HG02885 (cell line): ENCODE data around the gene SORBS1.

ENCODE experiments used
- ATAC-seq: cut with Tn5 transposase; IDR thresholded peaks from one replicate; pipeline ENCODE4 v1.9.1; 2021; ENCODE audit warnings: mild to moderate bottlenecking; ENCODE audit not compliant: unreplicated experiment, poor library complexity

SORBS1 gene

DNA sequence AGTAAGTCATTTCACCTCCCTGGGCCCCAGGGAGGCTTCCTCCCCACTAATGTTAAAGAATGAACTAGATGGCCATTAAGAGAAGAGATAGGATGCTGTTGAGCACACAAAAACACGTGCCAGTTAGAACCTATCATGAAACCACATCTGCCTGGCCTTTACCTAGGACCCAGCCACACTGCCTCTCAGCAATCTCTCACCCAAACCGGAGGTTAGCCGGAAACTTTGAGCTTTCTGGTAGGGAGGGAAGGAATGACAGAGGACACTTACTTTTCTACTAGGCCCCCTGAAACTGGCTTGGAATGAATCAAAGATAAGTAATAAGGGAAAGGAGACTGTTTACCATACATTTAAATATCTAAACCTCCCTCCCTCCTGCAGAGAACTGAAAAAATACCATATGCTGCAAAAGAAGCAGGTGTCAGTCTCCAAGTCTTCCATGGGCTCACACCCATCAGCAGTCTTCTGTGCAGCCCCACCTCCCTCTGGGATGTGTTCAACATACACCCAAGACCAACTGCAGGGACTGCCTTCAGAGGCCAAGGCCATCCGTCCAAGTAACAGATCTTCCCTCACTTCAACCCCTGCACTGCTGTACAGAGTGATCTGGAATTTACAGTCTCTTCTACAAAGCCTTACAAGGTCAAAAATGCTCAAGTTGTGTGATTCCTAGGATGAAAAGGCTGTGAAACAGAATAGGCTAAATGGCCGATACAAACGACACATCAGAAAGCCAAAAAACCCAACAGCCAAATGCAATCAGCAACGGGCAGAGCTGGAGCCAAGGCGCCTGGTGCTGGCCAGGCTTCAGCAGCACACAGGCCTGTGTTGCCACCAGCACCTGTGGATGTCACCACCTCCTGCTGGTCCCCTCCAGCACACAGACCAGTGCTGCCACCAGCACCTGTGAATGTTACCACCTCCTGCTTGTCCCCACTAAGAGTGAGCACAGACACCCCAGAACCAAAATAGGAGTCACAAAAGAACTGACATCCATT lies 42.4 kb downstream of the SORBS1 start:
- ATAC-seq = no peak

GRCh38 chr10:95517536-95518454 lies 43.4 kb downstream of the SORBS1 start:
- no peak for ATAC-seq

GRCh38 chr10:95516774-95517373 lies 44.3 kb downstream of the SORBS1 start:
- no peak for ATAC-seq

GRCh38 chr10:95513941-95514392 lies 47.2 kb downstream of the SORBS1 start:
- no peak for ATAC-seq

GRCh38 chr10:95513008-95513589 lies 48.1 kb downstream of the SORBS1 start:
- no peak for ATAC-seq

DNA sequence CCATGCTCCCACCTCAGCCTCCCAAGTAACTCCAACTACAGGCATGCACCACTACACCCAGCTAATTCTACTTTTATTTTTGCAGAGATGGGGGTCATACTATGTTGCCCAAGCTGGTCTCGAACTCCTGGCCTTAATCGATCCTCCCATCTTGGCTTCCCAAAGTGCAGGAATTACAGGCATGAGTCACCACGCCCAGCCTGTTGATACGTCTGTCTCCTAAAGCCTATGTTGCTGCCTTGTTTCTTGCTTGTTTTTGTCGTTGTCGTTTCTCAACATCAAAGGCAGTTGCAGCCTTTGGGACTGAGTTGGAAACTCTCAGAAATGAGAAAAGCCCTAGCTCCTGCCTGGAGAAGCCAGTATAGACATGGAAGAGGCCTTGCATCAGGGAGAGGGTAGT lies 49.9 kb downstream of the SORBS1 start:
- no peak for ATAC-seq

GRCh38 chr10:95509251-95509650 lies 51.9 kb downstream of the SORBS1 start:
- ATAC-seq = no peak

DNA sequence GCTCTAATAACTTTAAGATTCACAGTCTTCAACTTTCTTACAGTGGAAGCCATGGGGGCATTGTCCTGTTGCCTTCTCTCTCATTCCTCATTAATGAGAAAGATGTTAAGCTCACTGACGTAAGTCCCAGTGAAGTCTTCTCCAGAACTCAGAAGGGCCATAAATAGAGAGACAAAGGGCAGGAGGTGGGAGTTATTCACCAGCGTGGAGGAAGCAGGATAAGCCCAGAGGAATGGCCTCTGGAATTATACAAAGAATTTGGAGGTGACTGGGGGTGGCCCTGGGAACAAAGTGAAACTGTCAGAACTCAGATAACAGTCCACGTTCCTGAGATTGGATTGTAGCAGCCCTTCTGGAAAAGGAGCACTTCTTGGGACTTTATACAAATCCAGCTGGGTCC lies 52.4 kb downstream of the SORBS1 start:
- ATAC-seq = no peak

DNA sequence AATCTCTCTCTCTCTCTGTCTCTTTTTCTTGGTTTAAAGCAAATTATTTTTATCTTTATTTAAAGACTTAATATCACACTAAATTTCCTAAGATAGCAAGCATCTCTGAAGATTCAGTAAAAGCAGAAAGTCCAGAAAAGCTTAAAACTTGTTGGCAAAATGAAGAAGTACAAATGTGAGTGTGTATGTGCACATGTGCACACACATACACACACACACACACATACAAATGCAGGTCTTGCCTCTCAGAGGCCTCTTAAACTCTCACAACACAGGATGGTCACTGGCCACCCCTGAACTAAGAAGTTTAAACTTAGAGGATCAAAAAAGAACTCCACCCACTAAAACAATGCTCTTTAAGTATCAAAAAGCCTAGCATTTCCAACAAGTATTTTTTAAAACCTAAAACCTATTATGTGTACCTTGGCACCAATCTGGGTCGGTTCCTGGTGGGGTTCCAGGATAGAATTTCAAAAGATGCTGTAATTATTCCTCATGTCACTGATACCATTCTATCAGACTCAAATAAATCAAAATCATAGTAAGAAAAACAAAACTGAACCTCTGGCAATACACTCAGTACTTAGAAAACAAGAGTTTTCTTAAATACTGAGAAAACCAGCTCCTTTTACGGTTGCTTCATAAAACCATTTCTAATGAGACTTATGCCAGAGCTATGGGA lies 55.0 kb downstream of the SORBS1 start:
- ATAC-seq = no peak

DNA sequence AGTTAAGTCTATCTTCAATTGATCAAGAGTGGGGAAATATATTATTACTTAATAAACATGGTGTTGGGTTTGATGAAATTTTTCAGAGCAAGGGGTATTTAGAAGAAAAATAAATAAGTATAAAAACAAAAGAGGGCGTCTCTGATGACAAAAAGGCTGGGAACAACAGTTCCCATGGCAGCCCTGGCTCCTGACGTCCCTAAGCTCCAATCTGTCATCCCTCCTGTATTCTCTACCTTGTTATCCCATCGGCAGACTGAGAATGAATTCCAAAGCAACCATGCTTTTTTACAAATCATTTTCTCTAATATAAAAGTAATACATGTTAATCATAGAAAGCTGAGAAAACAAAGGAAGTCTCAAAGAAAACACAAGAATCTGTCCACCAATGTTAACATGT lies 55.5 kb downstream of the SORBS1 start:
- no peak for ATAC-seq

DNA sequence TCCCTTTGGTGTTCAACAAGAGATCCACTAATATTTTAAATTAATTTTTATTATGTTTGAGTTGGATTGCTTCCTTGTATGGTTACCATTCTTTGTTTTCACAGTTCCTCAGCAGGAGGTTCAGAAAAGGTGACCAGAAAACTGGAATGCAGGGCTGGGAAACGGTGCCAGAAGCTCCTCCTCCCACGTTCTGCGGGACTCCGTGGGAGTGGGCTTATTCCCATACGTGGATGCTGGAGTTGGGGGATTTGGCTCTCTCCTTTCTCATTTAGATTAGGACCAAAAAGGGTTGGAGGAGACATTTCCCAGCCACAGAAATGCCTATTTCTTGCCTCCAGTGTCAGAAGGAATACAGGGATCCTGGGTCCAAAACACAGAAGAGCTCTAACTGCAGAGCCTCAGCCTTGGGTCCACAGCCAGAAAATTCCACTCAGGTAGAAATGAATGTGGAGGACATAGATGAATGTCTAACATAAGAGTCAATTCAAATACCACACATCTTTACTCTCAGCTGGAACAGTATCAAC lies 56.0 kb downstream of the SORBS1 start:
- no peak for ATAC-seq

- no peak for ATAC-seq
Observed at GRCh38 chr10:95504246-95504691, 56.9 kb downstream of the SORBS1 start.

DNA sequence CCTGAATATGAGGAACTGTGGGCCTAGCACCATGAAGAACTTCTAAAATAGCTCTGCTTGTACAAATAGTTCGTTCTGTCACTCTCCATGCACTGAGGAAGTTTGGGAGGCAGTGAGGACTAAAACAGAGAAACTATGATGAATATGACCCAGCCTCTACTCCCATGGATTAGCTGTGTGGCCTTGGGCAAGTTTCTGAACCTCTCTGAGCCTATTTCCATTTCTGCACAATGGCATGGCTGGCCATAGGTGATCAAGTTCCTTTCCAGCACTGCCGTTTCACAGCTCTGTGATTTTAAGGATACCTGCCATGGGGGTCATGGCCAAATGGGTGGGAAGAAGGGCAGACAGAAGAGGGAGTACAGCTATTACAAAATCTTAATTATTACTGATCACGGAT lies 57.6 kb downstream of the SORBS1 start:
- ATAC-seq = no peak

DNA sequence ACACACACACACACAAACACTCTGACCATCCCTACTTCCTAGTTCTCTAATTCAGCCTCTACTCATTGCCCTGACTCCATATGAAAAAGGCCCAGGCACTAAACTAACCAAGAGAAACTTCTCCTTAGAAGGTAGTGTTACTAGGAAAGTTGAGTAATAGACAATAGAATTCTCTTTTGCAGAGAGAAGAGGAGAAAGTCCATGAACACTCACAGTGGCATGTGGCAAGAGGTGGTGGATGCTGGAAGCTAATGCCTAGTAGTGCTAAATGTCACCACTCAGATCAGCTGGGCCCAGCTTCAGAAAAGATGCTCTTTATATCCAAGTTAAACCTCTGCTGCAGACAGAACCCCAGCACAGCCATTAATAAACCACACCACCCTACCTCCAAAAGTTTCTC lies 58.2 kb downstream of the SORBS1 start:
- ATAC-seq = no peak

DNA sequence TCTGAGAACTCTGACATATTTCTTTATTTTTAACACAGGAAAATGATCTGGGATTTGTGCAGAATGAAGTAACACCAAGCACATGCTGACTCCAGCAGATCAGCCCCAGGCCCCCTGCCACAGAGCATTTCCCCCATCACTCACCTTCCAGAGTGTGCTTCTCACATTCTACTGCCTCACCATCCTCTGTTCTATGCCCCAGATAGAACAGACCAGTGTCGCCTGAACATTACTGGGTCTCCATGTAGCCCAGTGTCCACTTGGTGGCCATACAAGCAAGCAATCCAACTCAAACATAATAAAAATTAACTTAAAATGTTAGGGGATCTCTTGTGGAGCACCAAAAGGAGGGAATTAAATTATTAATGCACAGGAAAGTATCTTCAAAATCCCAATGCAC lies 58.8 kb downstream of the SORBS1 start:
- no peak for ATAC-seq

DNA sequence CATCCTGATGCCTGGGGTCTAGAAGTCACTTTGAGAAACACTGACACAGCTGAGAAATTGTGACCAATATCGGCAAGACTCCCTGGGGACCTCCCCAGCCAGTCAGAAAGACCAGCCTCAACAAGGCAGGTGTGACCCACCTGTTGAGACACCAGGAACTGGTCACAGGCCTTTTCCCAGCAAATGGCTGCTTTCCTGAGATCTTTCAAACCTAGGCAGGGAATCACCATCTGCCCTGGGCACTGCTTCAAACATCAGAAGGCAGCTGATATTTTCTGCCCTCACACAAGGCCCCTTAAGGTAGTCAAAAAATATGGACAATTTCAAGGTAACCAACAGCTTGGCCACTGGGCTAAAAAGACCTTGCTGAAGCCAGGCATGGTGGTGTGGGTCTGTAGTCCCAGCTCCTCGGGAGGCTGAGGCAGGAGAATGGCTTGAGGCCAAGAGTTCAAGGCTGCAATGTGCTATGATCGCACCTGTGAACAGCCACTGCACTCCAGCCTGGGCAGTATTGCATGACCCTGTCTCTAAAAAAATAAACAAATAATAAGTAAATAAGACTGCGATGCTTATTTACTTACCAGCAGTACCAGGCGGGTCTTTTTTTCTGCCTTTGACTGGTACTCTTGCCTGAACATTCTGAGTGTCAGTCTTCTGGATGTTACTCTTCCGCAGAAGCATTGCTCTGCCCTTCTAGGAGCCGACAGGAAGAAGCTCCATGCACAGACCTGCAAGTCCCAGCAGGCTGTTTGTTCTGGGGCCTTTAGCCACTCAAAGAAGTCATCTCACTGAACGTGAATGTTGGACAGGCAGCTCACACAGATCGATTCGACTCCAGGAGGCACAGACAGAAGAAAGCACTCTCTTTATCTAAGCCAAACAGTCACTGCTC lies 59.7 kb downstream of the SORBS1 start:
- ATAC-seq = no peak

DNA sequence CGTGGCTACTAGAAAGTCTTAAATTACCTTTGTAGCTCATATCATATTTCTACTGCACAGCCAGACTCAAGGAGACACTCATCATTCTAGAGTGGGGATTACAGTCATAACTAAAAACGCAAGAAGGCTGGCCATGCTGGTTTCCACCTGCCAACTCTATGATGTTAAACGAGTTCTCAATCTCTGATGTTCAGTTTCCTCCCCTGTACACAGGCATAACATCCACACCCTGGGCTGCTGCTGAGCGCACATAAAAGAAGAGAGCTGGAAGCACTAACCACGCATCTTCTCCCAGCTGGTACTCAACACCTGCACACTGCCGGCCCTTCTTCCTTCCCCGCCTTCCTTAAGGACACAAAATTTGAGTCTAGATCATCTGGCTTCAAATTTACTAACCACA lies 60.5 kb downstream of the SORBS1 start:
- no peak for ATAC-seq

- no peak for ATAC-seq
Observed at GRCh38 chr10:95500097-95500496, 61.1 kb downstream of the SORBS1 start.
